Islet of Langerhans (tissue), 1 donor: Measurements from ENCODE around the gene ABCC3.

Source experiments
- FAIRE-seq: peaks from one replicate; lab custom pipeline; 2011; peaks lifted over from hg19 to GRCh38; lab: Jason Lieb, UNC

The ABCC3 gene

GRCh38 chr17:50645748-50646682 lies 11.3 kb downstream of the ABCC3 start:
- FAIRE-seq = no peak

GRCh38 chr17:50647187-50647586 lies 12.5 kb downstream of the ABCC3 start:
- no peak for FAIRE-seq

- no peak for FAIRE-seq
Observed at GRCh38 chr17:50649042-50649908, 14.6 kb downstream of the ABCC3 start.

DNA sequence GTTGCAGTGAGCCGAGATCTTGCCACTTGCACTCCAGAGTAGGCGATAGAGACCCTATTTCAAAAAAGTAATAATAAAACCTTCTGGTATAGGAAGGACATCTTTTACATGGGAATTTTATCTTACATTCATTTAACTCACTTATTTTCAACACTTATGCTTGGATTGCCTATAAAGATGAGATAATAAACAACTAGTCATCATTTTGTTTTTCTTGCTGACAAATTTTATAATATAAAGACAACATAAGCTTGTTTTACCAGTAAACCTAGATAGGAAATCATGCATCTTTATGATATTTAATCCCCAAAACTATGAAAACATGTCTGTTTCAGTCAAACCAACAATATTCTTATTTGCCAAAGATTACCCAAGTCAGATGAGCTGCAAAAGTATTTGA lies 17.0 kb downstream of the ABCC3 start:
- no peak for FAIRE-seq

DNA sequence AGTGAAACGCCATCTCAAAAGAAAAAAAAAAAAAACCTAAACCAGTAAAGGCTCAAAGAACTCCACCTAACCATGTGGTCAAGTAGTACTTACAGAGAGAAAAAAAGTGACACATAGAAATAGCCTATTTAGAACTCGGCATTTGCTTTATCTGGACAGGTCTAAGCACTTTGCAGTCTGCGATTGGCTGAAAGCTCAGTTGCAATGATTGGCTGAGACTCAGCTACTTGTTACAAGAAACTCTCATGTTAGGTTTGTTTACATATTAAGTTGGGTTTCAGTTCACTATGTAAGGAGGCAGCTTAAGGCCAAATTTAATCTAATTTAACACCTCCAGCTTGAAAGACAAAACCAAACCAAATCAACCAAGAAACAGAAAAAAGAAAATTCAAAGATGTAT lies 19.1 kb downstream of the ABCC3 start:
- FAIRE-seq = no peak

- FAIRE-seq = no peak
Observed at GRCh38 chr17:50656509-50656908, 21.8 kb downstream of the ABCC3 start.

DNA sequence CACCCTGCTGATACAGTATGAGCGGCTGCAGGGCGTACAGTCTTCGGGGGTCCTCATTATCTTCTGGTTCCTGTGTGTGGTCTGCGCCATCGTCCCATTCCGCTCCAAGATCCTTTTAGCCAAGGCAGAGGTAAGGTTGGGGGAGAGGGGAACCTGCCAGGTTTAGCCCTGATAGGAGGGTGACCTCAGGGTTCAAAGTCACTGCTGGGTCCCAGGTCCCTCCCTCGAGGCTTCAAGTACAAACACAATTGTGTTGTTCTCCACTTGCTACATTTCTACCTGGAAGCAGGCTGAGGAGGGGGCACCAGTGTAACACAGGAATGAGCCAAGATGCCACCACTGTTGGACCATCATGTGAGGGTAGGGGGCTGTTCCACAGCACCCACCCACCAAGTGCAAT lies 22.4 kb downstream of the ABCC3 start:
- FAIRE-seq = no peak

GRCh38 chr17:50657627-50658026 lies 22.9 kb downstream of the ABCC3 start:
- FAIRE-seq = no peak

GRCh38 chr17:50658616-50659015 lies 23.9 kb downstream of the ABCC3 start:
- no peak for FAIRE-seq

GRCh38 chr17:50659179-50659578 lies 24.5 kb downstream of the ABCC3 start:
- FAIRE-seq = no peak

- no peak for FAIRE-seq
Observed at GRCh38 chr17:50660042-50660886, 25.6 kb downstream of the ABCC3 start.

GRCh38 chr17:50660887-50661345 lies 26.2 kb downstream of the ABCC3 start:
- no peak for FAIRE-seq

GRCh38 chr17:50661348-50661747 lies 26.7 kb downstream of the ABCC3 start:
- no peak for FAIRE-seq

GRCh38 chr17:50661795-50662391 lies 27.2 kb downstream of the ABCC3 start:
- peak; percentile 65 for FAIRE-seq

DNA sequence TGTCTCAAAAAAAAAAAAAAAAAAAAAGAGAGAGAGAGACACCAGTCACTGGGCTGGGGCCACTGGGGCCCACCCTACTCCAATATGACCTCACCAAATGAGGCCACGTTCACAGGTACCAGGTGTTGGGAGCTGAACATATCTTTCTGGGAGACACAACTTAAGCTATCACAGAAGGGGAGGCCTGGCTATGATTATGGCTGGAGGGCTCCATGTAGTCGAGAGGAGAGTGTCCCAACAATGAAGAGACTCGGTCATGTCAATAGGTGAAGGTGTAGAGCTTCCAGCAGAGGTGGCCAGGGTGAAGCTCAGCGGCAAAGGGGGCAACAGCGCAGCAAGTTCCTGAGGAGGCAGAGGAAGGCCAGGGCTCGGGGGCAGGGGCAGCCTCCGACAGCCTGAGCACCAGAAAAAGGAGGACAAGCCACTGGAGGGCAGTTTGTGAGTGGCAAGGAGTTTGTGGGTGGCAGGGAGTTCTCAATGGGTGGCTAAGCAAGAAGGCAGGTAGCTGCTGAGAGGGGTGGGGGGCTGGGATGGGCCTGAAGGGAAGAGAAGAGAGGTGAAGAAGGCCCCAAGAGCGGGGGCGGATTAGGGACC lies 28.0 kb downstream of the ABCC3 start:
- no peak for FAIRE-seq

GRCh38 chr17:50663812-50664374 lies 29.2 kb downstream of the ABCC3 start:
- no peak for FAIRE-seq

DNA sequence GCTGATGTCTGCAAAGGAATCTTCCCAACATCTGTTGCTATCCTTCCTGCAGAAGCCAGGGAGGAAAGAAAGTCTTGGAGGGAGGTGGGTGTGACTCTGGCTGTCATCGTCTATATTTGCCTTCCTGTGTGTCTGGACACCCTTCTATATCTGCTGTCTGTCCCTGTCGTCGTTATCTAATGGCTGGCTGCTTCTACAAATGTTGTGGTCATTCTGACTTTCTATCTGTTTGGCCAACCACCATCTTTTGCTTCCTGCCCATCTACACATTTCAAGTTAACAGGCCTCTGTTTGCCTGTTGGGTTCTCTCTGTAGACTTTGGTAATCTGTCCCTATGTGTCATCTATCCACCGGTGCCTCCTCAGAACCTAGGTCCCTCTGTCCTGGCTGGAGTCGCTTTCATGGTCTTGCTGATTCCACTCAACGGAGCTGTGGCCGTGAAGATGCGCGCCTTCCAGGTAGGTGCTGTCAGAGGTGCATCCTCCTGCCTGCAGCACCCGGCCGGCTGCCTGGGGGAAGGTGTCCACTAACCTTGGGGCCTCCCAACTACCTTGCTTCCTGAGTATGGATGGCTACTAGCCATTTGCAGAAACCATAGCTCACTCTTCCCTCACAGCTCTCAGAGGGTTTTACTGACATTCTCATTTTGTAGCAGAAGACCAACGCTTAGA lies 30.2 kb downstream of the ABCC3 start:
- FAIRE-seq = no peak

DNA sequence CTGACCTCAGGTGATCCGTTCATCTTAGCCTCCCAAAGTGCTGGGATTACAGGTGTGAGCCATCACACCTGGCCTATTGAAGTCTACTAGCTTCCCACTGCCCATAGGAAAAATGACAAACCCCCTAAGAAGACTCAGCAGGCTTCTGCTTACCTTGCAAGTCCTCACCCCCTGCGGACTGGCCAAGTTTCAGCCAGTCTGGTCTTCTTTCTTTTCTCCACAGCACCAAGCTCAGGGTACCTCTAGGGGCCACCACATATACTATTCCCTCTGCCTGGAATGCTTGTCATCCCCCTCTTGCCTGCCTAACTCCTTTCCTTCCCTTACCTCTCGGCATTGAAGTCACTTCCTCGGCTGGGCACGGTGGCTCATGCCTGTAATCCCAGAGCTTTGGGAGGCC lies 31.2 kb downstream of the ABCC3 start:
- FAIRE-seq = no peak

- no peak for FAIRE-seq
Observed at GRCh38 chr17:50666316-50666715, 31.6 kb downstream of the ABCC3 start.

- FAIRE-seq = no peak
Observed at GRCh38 chr17:50667259-50668024, 32.8 kb downstream of the ABCC3 start.
